ENCODE measurements around the gene DNAJC1.

The DNAJC1 gene

GRCh38 chr10:21760332-21760731 lies 243.2 kb downstream of the DNAJC1 start:
- Histone ChIP-seq H3K4me3 (ENCODE audit: insufficient read depth, low read depth, low read length, poor library complexity, severe bottlenecking) (no peak overlapping the region), H3K27ac (ENCODE audit: insufficient read depth, low read length, poor library complexity, severe bottlenecking) (no peak overlapping the region), H3K4me1 (ENCODE audit: control insufficient read depth, insufficient read depth, low read length, poor library complexity, severe bottlenecking) (no peaks in the 10 kb centered on the region), H3K27me3 (replicated peaks; ENCODE audit: control insufficient read depth, insufficient read depth, low read length, poor library complexity, severe bottlenecking) (no peaks in the 10 kb centered on the region), H3K36me3 (ENCODE audit: control insufficient read depth, insufficient read depth, low read length) (peaks cover 9% of the 10 kb centered on the region), H3K9me3 (ENCODE audit: control insufficient read depth, low read length) (no peaks in the 10 kb centered on the region)
- no peak for DNase-seq

GRCh38 chr10:21759232-21759631 lies 244.3 kb downstream of the DNAJC1 start:
- Histone ChIP-seq H3K36me3 (ENCODE audit: control insufficient read depth, insufficient read depth, low read length) (peaks cover 9% of the 10 kb centered on the region), H3K4me3 (ENCODE audit: insufficient read depth, low read depth, low read length, poor library complexity, severe bottlenecking) (no peak overlapping the region), H3K27me3 (replicated peaks; ENCODE audit: control insufficient read depth, insufficient read depth, low read length, poor library complexity, severe bottlenecking) (no peaks in the 10 kb centered on the region), H3K9me3 (ENCODE audit: control insufficient read depth, low read length) (no peaks in the 10 kb centered on the region), H3K4me1 (ENCODE audit: control insufficient read depth, insufficient read depth, low read length, poor library complexity, severe bottlenecking) (no peaks in the 10 kb centered on the region), H3K27ac (ENCODE audit: insufficient read depth, low read length, poor library complexity, severe bottlenecking) (no peak overlapping the region)
- DNase-seq: no peak

GRCh38 chr10:21758696-21759095 lies 244.8 kb downstream of the DNAJC1 start:
- no peak overlapping the region for H3K4me3 ChIP-seq (ENCODE audit: insufficient read depth, low read depth, low read length, poor library complexity, severe bottlenecking)
- DNase-seq: no peak
- H3K27me3 ChIP-seq (replicated peaks; ENCODE audit: control insufficient read depth, insufficient read depth, low read length, poor library complexity, severe bottlenecking): no peaks in the 10 kb centered on the region
- no peaks in the 10 kb centered on the region for H3K9me3 ChIP-seq (ENCODE audit: control insufficient read depth, low read length)
- H3K27ac ChIP-seq (ENCODE audit: insufficient read depth, low read length, poor library complexity, severe bottlenecking): no peak overlapping the region
- H3K4me1 ChIP-seq (ENCODE audit: control insufficient read depth, insufficient read depth, low read length, poor library complexity, severe bottlenecking): no peaks in the 10 kb centered on the region
- H3K36me3 ChIP-seq (ENCODE audit: control insufficient read depth, insufficient read depth, low read length): peaks cover 9% of the 10 kb centered on the region

- no peak overlapping the region for H3K4me3 ChIP-seq (ENCODE audit: insufficient read depth, low read depth, low read length, poor library complexity, severe bottlenecking)
- H3K27ac ChIP-seq (ENCODE audit: insufficient read depth, low read length, poor library complexity, severe bottlenecking): no peak overlapping the region
- H3K36me3 ChIP-seq (ENCODE audit: control insufficient read depth, insufficient read depth, low read length): peaks cover 9% of the 10 kb centered on the region
- H3K9me3 ChIP-seq (ENCODE audit: control insufficient read depth, low read length): no peaks in the 10 kb centered on the region
- DNase-seq: no peak
- H3K27me3 ChIP-seq (replicated peaks; ENCODE audit: control insufficient read depth, insufficient read depth, low read length, poor library complexity, severe bottlenecking): no peaks in the 10 kb centered on the region
- H3K4me1 ChIP-seq (ENCODE audit: control insufficient read depth, insufficient read depth, low read length, poor library complexity, severe bottlenecking): no peaks in the 10 kb centered on the region
These were observed 245.3 kb downstream of the DNAJC1 start for GRCh38 chr10:21758239-21758638.

- H3K9me3 ChIP-seq (ENCODE audit: control insufficient read depth, low read length): no peaks in the 10 kb centered on the region
- H3K4me3 ChIP-seq (ENCODE audit: insufficient read depth, low read depth, low read length, poor library complexity, severe bottlenecking): no peak overlapping the region
- DNase-seq: no peak
- H3K36me3 ChIP-seq (ENCODE audit: control insufficient read depth, insufficient read depth, low read length): peaks cover 9% of the 10 kb centered on the region
- no peak overlapping the region for H3K27ac ChIP-seq (ENCODE audit: insufficient read depth, low read length, poor library complexity, severe bottlenecking)
- H3K4me1 ChIP-seq (ENCODE audit: control insufficient read depth, insufficient read depth, low read length, poor library complexity, severe bottlenecking): no peaks in the 10 kb centered on the region
- no peaks in the 10 kb centered on the region for H3K27me3 ChIP-seq (replicated peaks; ENCODE audit: control insufficient read depth, insufficient read depth, low read length, poor library complexity, severe bottlenecking)
These were observed 246.2 kb downstream of the DNAJC1 start for GRCh38 chr10:21757185-21757901.

- peaks cover 9% of the 10 kb centered on the region for H3K36me3 ChIP-seq (ENCODE audit: control insufficient read depth, insufficient read depth, low read length)
- H3K4me1 ChIP-seq (ENCODE audit: control insufficient read depth, insufficient read depth, low read length, poor library complexity, severe bottlenecking): no peaks in the 10 kb centered on the region
- H3K27me3 ChIP-seq (replicated peaks; ENCODE audit: control insufficient read depth, insufficient read depth, low read length, poor library complexity, severe bottlenecking): no peaks in the 10 kb centered on the region
- no peak for DNase-seq
- H3K9me3 ChIP-seq (ENCODE audit: control insufficient read depth, low read length): no peaks in the 10 kb centered on the region
- no peak overlapping the region for H3K27ac ChIP-seq (ENCODE audit: insufficient read depth, low read length, poor library complexity, severe bottlenecking)
- no peak overlapping the region for H3K4me3 ChIP-seq (ENCODE audit: insufficient read depth, low read depth, low read length, poor library complexity, severe bottlenecking)
These were observed 246.8 kb downstream of the DNAJC1 start for GRCh38 chr10:21756707-21757106.

- no peaks in the 10 kb centered on the region for H3K9me3 ChIP-seq (ENCODE audit: control insufficient read depth, low read length)
- H3K36me3 ChIP-seq (ENCODE audit: control insufficient read depth, insufficient read depth, low read length): peaks cover 9% of the 10 kb centered on the region
- H3K27me3 ChIP-seq (replicated peaks; ENCODE audit: control insufficient read depth, insufficient read depth, low read length, poor library complexity, severe bottlenecking): no peaks in the 10 kb centered on the region
- H3K27ac ChIP-seq (ENCODE audit: insufficient read depth, low read length, poor library complexity, severe bottlenecking): no peak overlapping the region
- no peak for DNase-seq
- no peaks in the 10 kb centered on the region for H3K4me1 ChIP-seq (ENCODE audit: control insufficient read depth, insufficient read depth, low read length, poor library complexity, severe bottlenecking)
- H3K4me3 ChIP-seq (ENCODE audit: insufficient read depth, low read depth, low read length, poor library complexity, severe bottlenecking): no peak overlapping the region
These were observed 249.0 kb downstream of the DNAJC1 start for GRCh38 chr10:21754410-21755011.

- H3K27me3 ChIP-seq (replicated peaks; ENCODE audit: control insufficient read depth, insufficient read depth, low read length, poor library complexity, severe bottlenecking): no peaks in the 10 kb centered on the region
- H3K4me1 ChIP-seq (ENCODE audit: control insufficient read depth, insufficient read depth, low read length, poor library complexity, severe bottlenecking): no peaks in the 10 kb centered on the region
- peaks cover 4% of the 10 kb centered on the region for H3K36me3 ChIP-seq (ENCODE audit: control insufficient read depth, insufficient read depth, low read length)
- no peak overlapping the region for H3K27ac ChIP-seq (ENCODE audit: insufficient read depth, low read length, poor library complexity, severe bottlenecking)
- H3K9me3 ChIP-seq (ENCODE audit: control insufficient read depth, low read length): no peaks in the 10 kb centered on the region
- H3K4me3 ChIP-seq (ENCODE audit: insufficient read depth, low read depth, low read length, poor library complexity, severe bottlenecking): no peak overlapping the region
- no peak for DNase-seq
These were observed 249.8 kb downstream of the DNAJC1 start for GRCh38 chr10:21753497-21754270.

- Histone ChIP-seq H3K36me3 (ENCODE audit: control insufficient read depth, insufficient read depth, low read length) (no peaks in the 10 kb centered on the region), H3K4me3 (ENCODE audit: insufficient read depth, low read depth, low read length, poor library complexity, severe bottlenecking) (no peak overlapping the region), H3K9me3 (ENCODE audit: control insufficient read depth, low read length) (no peaks in the 10 kb centered on the region), H3K27ac (ENCODE audit: insufficient read depth, low read length, poor library complexity, severe bottlenecking) (no peak overlapping the region), H3K27me3 (replicated peaks; ENCODE audit: control insufficient read depth, insufficient read depth, low read length, poor library complexity, severe bottlenecking) (no peaks in the 10 kb centered on the region), H3K4me1 (ENCODE audit: control insufficient read depth, insufficient read depth, low read length, poor library complexity, severe bottlenecking) (no peaks in the 10 kb centered on the region)
- no peak for DNase-seq
These were observed 251.9 kb downstream of the DNAJC1 start for GRCh38 chr10:21751341-21752310.
